Gastrocnemius medialis (tissue), 4 donors: ENCODE measurements around the gene MTG2. TPM values are rescaled to one million over a fixed set of nuclear protein-coding genes. Genes with fewer than 3 reads are reported as not detected.

Source experiments
- ATAC-seq, 2 donors: fragments of 150-250 bp; one replicate each; pipeline ENCODE4 v1.9.1; 2016
- DNase-seq, 2 donors: peaks; one replicate each; pipeline ENCODE4 v3.0.0-alpha.2; 2019
- H3K27ac ChIP-seq, 4 donors: fragments of 200-600 bp; sonication (generic); 1 replicate in 1 of 4; 2 replicates in 3 of 4; pipeline ENCODE4 v1.5.1; 2016 to 2018; ENCODE audit warnings: mild to moderate bottlenecking in 2 of 4, moderate library complexity in 1 of 4
- H3K27me3 ChIP-seq, 3 donors: fragments of 200-600 bp; sonication (generic) in 2 of 3; 1 replicate in 1 of 3; 2 replicates in 2 of 3; pipeline versions ENCODE4 v1.5.1 to v1.6.0; 2016 to 2019; ENCODE audit warnings: mild to moderate bottlenecking in 1 of 3, moderate library complexity in 1 of 3
- H3K36me3 ChIP-seq, 2 donors: fragments of 200-600 bp; sonication (generic) in 1 of 2; one replicate each; pipeline ENCODE4 v1.5.1; 2017 to 2018
- H3K4me1 ChIP-seq, 2 donors: fragments of 200-600 bp; sonication (generic) in 1 of 2; one replicate each; pipeline ENCODE4 v1.5.1; 2016 to 2017; ENCODE audit warnings: mild to moderate bottlenecking in 2 of 2
- H3K4me3 ChIP-seq, 4 donors: fragments of 200-600 bp; sonication (generic) in 3 of 4; 1 replicate in 1 of 4; 2 replicates in 3 of 4; pipeline ENCODE4 v1.5.1; 2016 to 2019; ENCODE audit warnings: mild to moderate bottlenecking in 2 of 4
- H3K9me3 ChIP-seq, 3 donors: fragments of 200-600 bp; sonication (generic) in 2 of 3; 1 replicate in 1 of 3; 2 replicates in 2 of 3; pipeline ENCODE4 v1.5.1; 2016 to 2019
- CTCF ChIP-seq, 5 experiments: fragments of 450-650 bp in 3 of 5; fragments of 200-600 bp in 2 of 5; sonication (generic) in 2 of 5; IDR thresholded peaks in 4 of 5; conservative IDR thresholded peaks in 1 of 5; 1 replicate in 4 of 5; 2 replicates in 1 of 5; pipeline ENCODE4 v1.5.1; 2016 to 2019; ENCODE audit warnings: antibody characterized with exemption in 5 of 5, mild to moderate bottlenecking in 3 of 5, moderate library complexity in 3 of 5
- POLR2A ChIP-seq, 2 donors: fragments of 450-650 bp; IDR thresholded peaks; one replicate each; pipeline ENCODE4 v1.6.1; 2017; ENCODE audit warnings: antibody characterized with exemption in 2 of 2, mild to moderate bottlenecking in 2 of 2, moderate library complexity in 2 of 2
- in situ Hi-C, 4 donors: fragments of 200-750 bp; cut with MboI; loops; one replicate each; pipeline versions ENCODE4 v1.15.0 to v1.8.0; 2017; ENCODE audit warnings: low sequenced_read_pairs in 4 of 4
- intact Hi-C: fragments of 100-400 bp; cut with DNase I; formaldehyde crosslinking; loops from one replicate; pipeline ENCODE4 v1.15.1; 2023; ENCODE audit warnings: low total_unique reads
- total RNA-seq, 4 donors: library from RNA; depleted of rRNA; stranded (reverse); fragments of >200 nt; gene quantifications; one replicate each; pipeline versions ENCODE4 v1.1.0 to v1.2.3, GENCODE V29; 2016

MTG2 gene
- total RNA-seq, 4 donors from 2014 or later = 21.0 to 50.8 (median 29.3) TPM

- no peak for ATAC-seq
- no peak for TF ChIP-seq CTCF (IDR thresholded peaks at IDR 0.05 in 4 of 5, conservative IDR thresholded peaks at IDR 0.05 in 1 of 5)
- no peak for TF ChIP-seq POLR2A (IDR thresholded peaks at IDR 0.05)
- Histone ChIP-seq H3K27ac (peak overlapping the region in 2 of 4 donors; percentile 27 to 42), H3K4me1 (peaks cover 5 to 9% of the 10 kb centered on the region in 2 donors), H3K4me3 (no peak overlapping the region), H3K9me3 (no peaks in the 10 kb centered on the region), H3K36me3 (peaks cover 0 to 57% of the 10 kb centered on the region in 2 donors), H3K27me3 (no peaks in the 10 kb centered on the region)
- in situ Hi-C loops = no loop called here
- no peak for DNase-seq
- intact Hi-C loops = no loop called here
Observed at GRCh38 chr20:62165762-62166399, 16.9 kb upstream of the MTG2 start.

- ATAC-seq = peak in 1 of 2 donors; percentile 33
- TF ChIP-seq CTCF (IDR thresholded peaks at IDR 0.05 in 4 of 5, conservative IDR thresholded peaks at IDR 0.05 in 1 of 5) = no peak
- TF ChIP-seq POLR2A (IDR thresholded peaks at IDR 0.05) = no peak
- H3K9me3 ChIP-seq = no peaks in the 10 kb centered on the region
- H3K27ac ChIP-seq = peak overlapping the region in 2 of 4 donors; percentile 27 to 42
- DNase-seq = no peak
- peaks cover 0 to 47% of the 10 kb centered on the region in 2 donors for H3K36me3 ChIP-seq
- H3K27me3 ChIP-seq = no peaks in the 10 kb centered on the region
- intact Hi-C loops = no loop called here
- no peak overlapping the region for H3K4me3 ChIP-seq
- in situ Hi-C loops = no loop called here
- H3K4me1 ChIP-seq = peaks cover 5 to 9% of the 10 kb centered on the region in 2 donors
Observed at GRCh38 chr20:62167474-62167873, 15.4 kb upstream of the MTG2 start.

GRCh38 chr20:62168061-62168460, 14.8 kb upstream of the MTG2 start:
- Histone ChIP-seq H3K4me3 (no peak overlapping the region), H3K36me3 (peaks cover 0 to 47% of the 10 kb centered on the region in 2 donors), H3K27me3 (no peaks in the 10 kb centered on the region), H3K4me1 (peaks cover 5 to 9% of the 10 kb centered on the region in 2 donors), H3K27ac (no peak overlapping the region), H3K9me3 (no peaks in the 10 kb centered on the region)
- in situ Hi-C loops = no loop called here
- no peak for ATAC-seq
- intact Hi-C loops = no loop called here
- no peak for DNase-seq
- TF ChIP-seq CTCF (IDR thresholded peaks at IDR 0.05 in 4 of 5, conservative IDR thresholded peaks at IDR 0.05 in 1 of 5) (no peak), POLR2A (IDR thresholded peaks at IDR 0.05) (no peak)

- ATAC-seq = no peak
Observed at GRCh38 chr20:62168890-62169435, 13.9 kb upstream of the MTG2 start.

More at GRCh38 chr20:62168890-62169435, 13.9 kb upstream of the MTG2 start:
- Histone ChIP-seq H3K4me3 (no peak overlapping the region), H3K9me3 (no peaks in the 10 kb centered on the region), H3K36me3 (peaks cover 0 to 47% of the 10 kb centered on the region in 2 donors), H3K4me1 (peaks cover 5 to 9% of the 10 kb centered on the region in 2 donors), H3K27ac (no peak overlapping the region), H3K27me3 (no peaks in the 10 kb centered on the region)
- in situ Hi-C loops (no loop called here), intact Hi-C loops (no loop called here)
- TF ChIP-seq CTCF (IDR thresholded peaks at IDR 0.05 in 4 of 5, conservative IDR thresholded peaks at IDR 0.05 in 1 of 5) (no peak), POLR2A (IDR thresholded peaks at IDR 0.05) (no peak)
- DNase-seq = no peak
